Stomach (tissue), 9 donors: Measurements from ENCODE around the gene OPN3. TPM values are rescaled to one million over a fixed set of nuclear protein-coding genes. Genes with fewer than 3 reads are reported as not detected.
A peak's percentile ranks its signal among the peaks of the same experiment; 100 is the strongest.

ENCODE experiments used
- DNase-seq, 2 donors: peaks; one replicate each; pipeline versions ENCODE4 v3.0.0 to v3.0.0-alpha.2; 2013 to 2019
- H3K27ac ChIP-seq, 5 donors: fragments of 200-600 bp in 4 of 5; sonication (generic) in 4 of 5; one replicate each; pipeline ENCODE4 v1.5.1; 2013 to 2019; ENCODE audit warnings: mild to moderate bottlenecking in 1 of 5, moderate library complexity in 1 of 5
- H3K27me3 ChIP-seq, 3 donors: fragments of 200-600 bp; sonication (generic); one replicate each; pipeline ENCODE4 v1.5.1; 2017 to 2019; ENCODE audit warnings: mixed run types in 1 of 3
- H3K36me3 ChIP-seq, 4 donors: fragments of 200-600 bp; sonication (generic); 1 replicate in 3 of 4; 2 replicates in 1 of 4; pipeline ENCODE4 v1.5.1; 2016 to 2019
- H3K4me1 ChIP-seq, 4 donors: fragments of 200-600 bp; sonication (generic); one replicate each; pipeline ENCODE4 v1.5.1; 2016 to 2019
- H3K4me3 ChIP-seq, 4 donors: fragments of 200-600 bp; sonication (generic) in 3 of 4; one replicate each; pipeline ENCODE4 v1.5.1; 2016 to 2019; ENCODE audit warnings: mild to moderate bottlenecking in 1 of 4
- H3K9me3 ChIP-seq, 4 donors: fragments of 200-600 bp; sonication (generic); one replicate each; pipeline ENCODE4 v1.5.1; 2016 to 2019
- CTCF ChIP-seq, 7 experiments: fragments of 450-650 bp in 4 of 7; fragments of 200-600 bp in 3 of 7; sonication (generic) in 3 of 7; IDR thresholded peaks; one replicate each; pipeline ENCODE4 v1.5.1; 2016 to 2019; ENCODE audit warnings: antibody characterized with exemption in 7 of 7, control low read depth in 2 of 7, mild to moderate bottlenecking in 1 of 7
- EP300 ChIP-seq: sonication (generic); formaldehyde crosslinking; IDR thresholded peaks from one replicate; pipeline ENCODE4 v1.6.1; 2017; ENCODE audit warnings: antibody characterized with exemption
- POLR2A ChIP-seq, 4 donors: fragments of 450-650 bp; IDR thresholded peaks; one replicate each; pipeline ENCODE4 v1.6.1; 2016; ENCODE audit warnings: antibody characterized with exemption in 4 of 4, control low read depth in 2 of 4, mild to moderate bottlenecking in 1 of 4, moderate library complexity in 1 of 4
- POLR2AphosphoS5 ChIP-seq, 3 donors: sonication (generic); formaldehyde crosslinking; IDR thresholded peaks; one replicate each; pipeline ENCODE4 v1.6.1; 2016; ENCODE audit warnings: antibody characterized with exemption in 3 of 3
- WGBS, 5 donors: extraction: QIAGEN DNeasy Blood & Tissue Kit in 3 of 5; methylation state at CpG; one replicate each; pipeline versions ENCODE4 v1.1.5 to v1.1.7; 2013 to 2018; 5-methylcytosine and 5-hydroxymethylcytosine counted together
- intact Hi-C: fragments of 100-400 bp; cut with DNase I; formaldehyde crosslinking; loops from one replicate; pipeline ENCODE4 v1.15.1; 2023; ENCODE audit warnings: low total_unique reads
- polyA plus RNA-seq, 3 donors: library from polyadenylated mRNA; stranded (reverse); fragments of 200-250 nt; gene quantifications; one replicate each; pipeline ENCODE4 v1.2.3, GENCODE V29; 2013
- total RNA-seq, 5 donors: library from RNA; depleted of rRNA; stranded (reverse); fragments of >200 nt; gene quantifications; one replicate each; pipeline versions ENCODE4 v1.1.0 to v1.2.3, GENCODE V29; 2014 to 2016
- donor health status: healthy with polysubstance abuse.
- donor health status: Bipolar disorder and iron deficiency.
- donor health status: healthy.

Gene OPN3
- total and polyA plus RNA-seq, 8 donors = 1.8 to 15.1 (median 8.1) TPM; not detected in 1

GRCh38 chr1:241631674-241632073 lies 8.5 kb downstream of the OPN3 start:
- H3K27ac ChIP-seq = no peak overlapping the region
- H3K4me1 ChIP-seq = peaks cover 0 to 18% (median under 1%) of the 10 kb centered on the region in 4 donors
- H3K27me3 ChIP-seq = no peaks in the 10 kb centered on the region
- intact Hi-C loops = no loop called here
- 55 to 67% (median 58%) methylated on average over 5 of the region's 5 CpGs for WGBS, 5 donors
- DNase-seq = no peak
- H3K36me3 ChIP-seq = peaks cover 0 to 19% (median 11%) of the 10 kb centered on the region in 4 donors
- H3K4me3 ChIP-seq = no peak overlapping the region
- H3K9me3 ChIP-seq = no peaks in the 10 kb centered on the region
- TF ChIP-seq POLR2AphosphoS5 (IDR thresholded peaks at IDR 0.05) (no peak), EP300 (no peak), POLR2A (IDR thresholded peaks at IDR 0.05) (no peak)

GRCh38 chr1:241630899-241631298 lies 9.3 kb downstream of the OPN3 start:
- Histone ChIP-seq H3K4me3 (no peak overlapping the region), H3K27ac (no peak overlapping the region), H3K27me3 (no peaks in the 10 kb centered on the region), H3K4me1 (peaks cover 0 to 11% (median 0%) of the 10 kb centered on the region in 4 donors), H3K36me3 (peaks cover 0 to 19% (median 11%) of the 10 kb centered on the region in 4 donors), H3K9me3 (no peaks in the 10 kb centered on the region)
- DNase-seq = no peak
- no peak for TF ChIP-seq EP300
- TF ChIP-seq POLR2AphosphoS5 (IDR thresholded peaks at IDR 0.05) = no peak
- no peak for TF ChIP-seq POLR2A (IDR thresholded peaks at IDR 0.05)
- no peak for TF ChIP-seq CTCF (IDR thresholded peaks at IDR 0.05)
- 94 to 99% (median 96%) methylated on average over 2 of the region's 2 CpGs for WGBS, 5 donors
- intact Hi-C loops = no loop called here

- WGBS, 5 donors = 70 to 86% (median 80%) methylated on average over 1 of the region's 1 CpG
- no peak for DNase-seq
These were observed 9.7 kb downstream of the OPN3 start for GRCh38 chr1:241630476-241630875.

GRCh38 chr1:241630005-241630404 lies 10.2 kb downstream of the OPN3 start:
- DNase-seq = no peak
- Histone ChIP-seq H3K9me3 (no peaks in the 10 kb centered on the region), H3K27me3 (no peaks in the 10 kb centered on the region), H3K27ac (no peak overlapping the region), H3K4me1 (peaks cover 0 to 11% (median 0%) of the 10 kb centered on the region in 4 donors), H3K4me3 (no peak overlapping the region), H3K36me3 (peaks cover 0 to 12% (median 3%) of the 10 kb centered on the region in 4 donors)
- no peak for TF ChIP-seq POLR2AphosphoS5 (IDR thresholded peaks at IDR 0.05)
- TF ChIP-seq CTCF (IDR thresholded peaks at IDR 0.05) = no peak
- no peak for TF ChIP-seq EP300
- TF ChIP-seq POLR2A (IDR thresholded peaks at IDR 0.05) = no peak
- intact Hi-C loops = no loop called here

More at GRCh38 chr1:241630476-241630875, 9.7 kb downstream of the OPN3 start:
- TF ChIP-seq POLR2A (IDR thresholded peaks at IDR 0.05) (no peak), EP300 (no peak), CTCF (IDR thresholded peaks at IDR 0.05) (no peak)
- H3K4me3 ChIP-seq = no peak overlapping the region
- peaks cover 0 to 17% (median 7%) of the 10 kb centered on the region in 4 donors for H3K36me3 ChIP-seq
- peaks cover 0 to 11% (median 0%) of the 10 kb centered on the region in 4 donors for H3K4me1 ChIP-seq
- no peaks in the 10 kb centered on the region for H3K27me3 ChIP-seq
- no peak overlapping the region for H3K27ac ChIP-seq
- H3K9me3 ChIP-seq = no peaks in the 10 kb centered on the region
- intact Hi-C loops = no loop called here

- intact Hi-C loops = no loop called here
- Histone ChIP-seq H3K4me1 (peaks cover 0 to 11% (median 0%) of the 10 kb centered on the region in 4 donors), H3K4me3 (no peak overlapping the region), H3K9me3 (no peaks in the 10 kb centered on the region), H3K27me3 (no peaks in the 10 kb centered on the region), H3K27ac (no peak overlapping the region), H3K36me3 (peaks cover 0 to 4% (median 0%) of the 10 kb centered on the region in 4 donors)
- 37 to 58% (median 48%) methylated on average over 9 of the region's 9 CpGs for WGBS, 5 donors
- TF ChIP-seq CTCF (IDR thresholded peaks at IDR 0.05) (peak in 3 of 7 experiments; percentile 21 to 46 (median 29)), POLR2AphosphoS5 (IDR thresholded peaks at IDR 0.05) (no peak), POLR2A (IDR thresholded peaks at IDR 0.05) (no peak)
- DNase-seq = peak in 1 of 2 donors; percentile 72
These were observed 12.5 kb downstream of the OPN3 start for GRCh38 chr1:241627453-241628259.
